ENCODE data around the gene SPO11.

Gene SPO11

DNA sequence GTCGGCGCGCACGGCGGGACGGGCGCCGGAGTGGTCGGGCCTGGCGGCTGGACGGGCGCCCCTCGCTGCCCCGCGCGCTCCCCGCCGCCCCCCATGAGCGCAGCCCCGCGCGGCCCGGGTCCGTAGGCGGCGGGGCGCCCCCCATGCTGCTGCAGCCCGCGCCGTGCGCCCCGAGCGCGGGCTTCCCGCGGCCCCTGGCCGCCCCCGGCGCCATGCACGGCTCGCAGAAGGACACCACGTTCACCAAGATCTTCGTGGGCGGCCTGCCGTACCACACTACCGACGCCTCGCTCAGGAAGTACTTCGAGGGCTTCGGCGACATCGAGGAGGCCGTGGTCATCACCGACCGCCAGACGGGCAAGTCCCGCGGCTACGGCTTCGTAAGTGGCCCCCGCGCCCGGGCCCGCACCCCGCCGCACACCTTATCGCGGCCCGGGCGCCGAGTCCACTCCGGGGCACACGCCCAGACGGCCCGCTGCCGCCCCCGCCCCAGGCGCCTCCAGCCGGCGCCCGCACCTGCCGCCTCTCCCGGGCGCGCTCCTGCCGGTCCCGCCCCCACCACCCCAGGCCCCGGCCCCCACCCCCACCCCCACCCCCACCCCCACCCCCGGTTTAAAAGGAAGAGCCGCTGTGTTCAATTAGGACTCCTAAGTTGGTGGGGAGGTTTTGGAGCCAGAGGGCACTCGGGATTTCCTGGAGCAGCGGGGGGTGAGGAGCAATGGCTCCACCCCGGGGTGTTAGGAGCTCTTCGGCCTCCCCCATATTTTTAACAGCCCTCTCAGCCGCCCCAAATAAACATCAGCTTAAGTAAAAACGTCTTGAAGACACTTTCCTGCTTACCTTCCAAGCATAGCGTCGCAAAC, 62.1 kb downstream of the SPO11 start:
- DNase-seq (ENCODE audit: low read depth in 2 of 2): no peak

DNA sequence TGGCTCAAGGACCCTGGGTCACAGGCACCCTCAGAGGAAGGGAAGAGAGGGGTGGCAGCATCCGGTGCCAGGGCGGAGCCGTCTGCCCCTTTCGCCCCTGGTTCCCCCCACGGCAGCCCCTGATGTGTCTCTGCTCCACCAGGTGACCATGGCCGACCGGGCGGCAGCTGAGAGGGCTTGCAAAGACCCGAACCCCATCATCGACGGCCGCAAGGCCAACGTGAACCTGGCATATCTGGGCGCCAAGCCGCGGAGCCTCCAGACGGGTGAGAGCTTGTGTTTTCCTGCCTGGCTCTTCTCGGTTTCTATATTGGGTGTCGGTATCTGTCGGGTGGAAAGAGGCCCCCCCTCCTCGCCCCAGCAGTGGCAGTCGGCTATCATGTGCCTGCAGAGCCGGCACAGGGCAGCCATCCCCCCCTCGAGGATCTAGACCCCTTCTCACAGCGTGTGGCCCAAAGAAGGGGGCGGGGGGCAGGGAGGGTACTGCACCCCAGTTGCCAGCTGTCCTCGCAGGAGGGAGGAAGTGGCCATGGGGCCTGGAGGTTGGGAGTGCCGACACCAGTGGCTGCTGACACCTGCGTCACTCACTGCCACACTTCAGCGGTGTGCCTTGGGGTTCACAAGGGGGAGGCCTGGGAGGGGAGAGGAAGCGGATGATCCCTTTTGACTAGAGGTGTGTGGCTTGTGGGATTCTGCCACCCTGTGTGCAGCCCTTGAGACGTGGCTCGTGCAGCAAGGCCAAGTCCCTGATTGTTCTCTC, 63.1 kb downstream of the SPO11 start:
- peak; percentile 54 to 66 for DNase-seq (ENCODE audit: low read depth in 2 of 2)
